PC-3 (cell line): ENCODE measurements around the gene SNHG17.

ENCODE experiments used
- EZH2 ChIP-seq: fragments of 300-600 bp; sonication (generic); IDR thresholded peaks from one replicate; pipeline ENCODE4 v1.6.1; 2017; ENCODE audit warnings: antibody characterized with exemption, mild to moderate bottlenecking, low read length; ENCODE audit not compliant: unreplicated experiment
- EZH2phosphoT487 ChIP-seq: fragments of 300-600 bp; sonication (generic); IDR thresholded peaks from 2 replicates; pipeline ENCODE4 v1.6.1; 2018; ENCODE audit warnings: mild to moderate bottlenecking, antibody characterized with exemption, low read length, borderline replicate concordance
- TF ChIP-seq, protein P1 (sequence below): fragments of 300-600 bp; sonication (generic); conservative IDR thresholded peaks from 2 replicates; pipeline ENCODE4 v1.5.1; 2017; ENCODE audit warnings: antibody characterized with exemption, low read depth, mild to moderate bottlenecking, low read length

- TF ChIP-seq, protein P1, sequence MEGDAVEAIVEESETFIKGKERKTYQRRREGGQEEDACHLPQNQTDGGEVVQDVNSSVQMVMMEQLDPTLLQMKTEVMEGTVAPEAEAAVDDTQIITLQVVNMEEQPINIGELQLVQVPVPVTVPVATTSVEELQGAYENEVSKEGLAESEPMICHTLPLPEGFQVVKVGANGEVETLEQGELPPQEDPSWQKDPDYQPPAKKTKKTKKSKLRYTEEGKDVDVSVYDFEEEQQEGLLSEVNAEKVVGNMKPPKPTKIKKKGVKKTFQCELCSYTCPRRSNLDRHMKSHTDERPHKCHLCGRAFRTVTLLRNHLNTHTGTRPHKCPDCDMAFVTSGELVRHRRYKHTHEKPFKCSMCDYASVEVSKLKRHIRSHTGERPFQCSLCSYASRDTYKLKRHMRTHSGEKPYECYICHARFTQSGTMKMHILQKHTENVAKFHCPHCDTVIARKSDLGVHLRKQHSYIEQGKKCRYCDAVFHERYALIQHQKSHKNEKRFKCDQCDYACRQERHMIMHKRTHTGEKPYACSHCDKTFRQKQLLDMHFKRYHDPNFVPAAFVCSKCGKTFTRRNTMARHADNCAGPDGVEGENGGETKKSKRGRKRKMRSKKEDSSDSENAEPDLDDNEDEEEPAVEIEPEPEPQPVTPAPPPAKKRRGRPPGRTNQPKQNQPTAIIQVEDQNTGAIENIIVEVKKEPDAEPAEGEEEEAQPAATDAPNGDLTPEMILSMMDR: no peak
- TF ChIP-seq EZH2 (no peak), EZH2phosphoT487 (no peak)
Observed at GRCh38 chr20:38428800-38429199, 6.3 kb downstream of the SNHG17 start.
